ENCODE results near the gene COX10.

GRCh38 chr17:14089179-14089578 lies 19.9 kb downstream of the COX10 start:
- TF ChIP-seq CTCF (IDR thresholded peaks at IDR 0.05 in 8 of 11, conservative IDR thresholded peaks at IDR 0.05 in 3 of 11) (no peak), POLR2A (IDR thresholded peaks at IDR 0.05) (no peak)

Data from spleen (tissue), 7 donors.